Measurements from ENCODE around the gene PCNX1. TPM values are rescaled to one million over a fixed set of nuclear protein-coding genes. Genes with fewer than 3 reads are reported as not detected.
"Not testable (repeated sequence)": the region's sequence is repeated elsewhere in the genome, so short reads cannot be mapped to it uniquely, and the experiment has no call there.

Gene PCNX1
- total and polyA plus RNA-seq, 2 donors (not counting 1 experiment from before 2014, with no cell fraction given), result 17.0 to 84.5 TPM

DNA sequence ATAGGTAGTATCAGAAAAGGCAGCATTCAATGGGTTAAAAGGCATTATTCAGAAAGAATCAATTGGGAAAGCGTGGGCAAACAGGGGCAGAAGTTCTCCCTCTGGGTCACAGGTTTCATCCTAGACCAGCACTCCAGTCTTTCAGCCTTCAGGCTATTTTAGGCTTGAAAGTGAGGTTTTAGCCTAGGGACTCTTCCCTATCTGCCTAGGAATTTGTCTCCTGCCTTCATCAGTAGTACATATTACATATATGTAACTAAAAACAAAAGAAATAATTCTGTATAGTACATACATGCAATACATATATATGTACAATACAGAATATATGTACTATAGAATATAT is 34.6 kb upstream of the PCNX1 start:
- Histone ChIP-seq H3K4me1 (ENCODE audit: control insufficient read depth in 2 of 2, insufficient read depth in 2 of 2, low read length in 2 of 2) (no peaks in the 10 kb centered on the region), H3K9ac (ENCODE audit: low read length) (peak overlapping the region; percentile 53), H3K27me3 (replicated peaks in 1 of 4; ENCODE audit: control extremely low read depth in 1 of 4, control insufficient read depth in 3 of 4, insufficient read depth in 4 of 4, low read length in 3 of 4) (no peaks in the 10 kb centered on the region), H3K4me2 (replicated peaks; ENCODE audit: low read depth, low read length, poor library complexity, severe bottlenecking) (peak overlapping the region; percentile 53), H3K79me2 (ENCODE audit: control insufficient read depth, insufficient read depth, low read length) (no peaks in the 10 kb centered on the region), H3K9me3 (ENCODE audit: control extremely low read depth in 1 of 3, control insufficient read depth in 2 of 3, insufficient read depth in 1 of 3, low read length in 2 of 3) (peaks cover 4 to 7% (median 6%) of the 10 kb centered on the region in 3 donors), H4K20me1 (ENCODE audit: control insufficient read depth, insufficient read depth, low read length, poor library complexity, severe bottlenecking) (no peaks in the 10 kb centered on the region), H3K4me3 (ENCODE audit: control extremely low read depth in 1 of 5, extremely low read depth in 1 of 5, insufficient read depth in 1 of 5, low read depth in 2 of 5, low read length in 4 of 5) (peak overlapping the region in 2 of 5 experiments; percentile 34 to 47), H2AFZ (ENCODE audit: insufficient read depth, low read depth, low read length, poor library complexity, severe bottlenecking) (peak overlapping the region; percentile 75), H3K27ac (ENCODE audit: low read length in 2 of 2) (no peak overlapping the region), H3K36me3 (replicated peaks in 1 of 2; ENCODE audit: control extremely low read depth in 1 of 2, control insufficient read depth in 1 of 2, extremely low read depth in 1 of 2, insufficient read depth in 2 of 2, low read length in 1 of 2) (no peaks in the 10 kb centered on the region)
- ChIA-PET POLR2A (no interaction called here), CTCF (interaction anchor here (0.7 kb wide), 1 partner anchor 99 kb away, joined by 3 read pairs; no protein-coding TSS in a partner anchor)
- intact Hi-C loops (cut with micrococcal nuclease), result no loop called here
- no peak for DNase-seq
- Mint-ChIP-seq H3K4me3 (peak overlapping the region; percentile 78), H3K9me3 (ENCODE audit: insufficient read depth) (peaks cover 6% of the 10 kb centered on the region), H3K4me1 (peaks cover 7% of the 10 kb centered on the region), H3K27me3 (no peaks in the 10 kb centered on the region), H3K27ac (no peak overlapping the region)
- no peak for ATAC-seq (ENCODE audit: low read depth)
- TF ChIP-seq, protein P1, sequence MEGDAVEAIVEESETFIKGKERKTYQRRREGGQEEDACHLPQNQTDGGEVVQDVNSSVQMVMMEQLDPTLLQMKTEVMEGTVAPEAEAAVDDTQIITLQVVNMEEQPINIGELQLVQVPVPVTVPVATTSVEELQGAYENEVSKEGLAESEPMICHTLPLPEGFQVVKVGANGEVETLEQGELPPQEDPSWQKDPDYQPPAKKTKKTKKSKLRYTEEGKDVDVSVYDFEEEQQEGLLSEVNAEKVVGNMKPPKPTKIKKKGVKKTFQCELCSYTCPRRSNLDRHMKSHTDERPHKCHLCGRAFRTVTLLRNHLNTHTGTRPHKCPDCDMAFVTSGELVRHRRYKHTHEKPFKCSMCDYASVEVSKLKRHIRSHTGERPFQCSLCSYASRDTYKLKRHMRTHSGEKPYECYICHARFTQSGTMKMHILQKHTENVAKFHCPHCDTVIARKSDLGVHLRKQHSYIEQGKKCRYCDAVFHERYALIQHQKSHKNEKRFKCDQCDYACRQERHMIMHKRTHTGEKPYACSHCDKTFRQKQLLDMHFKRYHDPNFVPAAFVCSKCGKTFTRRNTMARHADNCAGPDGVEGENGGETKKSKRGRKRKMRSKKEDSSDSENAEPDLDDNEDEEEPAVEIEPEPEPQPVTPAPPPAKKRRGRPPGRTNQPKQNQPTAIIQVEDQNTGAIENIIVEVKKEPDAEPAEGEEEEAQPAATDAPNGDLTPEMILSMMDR (IDR thresholded peaks at IDR 0.05), result no peak
- TF ChIP-seq EZH2 (IDR thresholded peaks at IDR 0.05; ENCODE audit: borderline replicate concordance, insufficient read depth, low read depth, low read length, poor library complexity, severe bottlenecking), result no peak
- no CpG with 5 or more reads among the region's 1 CpG for whole genome bisulfite sequencing (ENCODE audit: insufficient coverage)

DNA sequence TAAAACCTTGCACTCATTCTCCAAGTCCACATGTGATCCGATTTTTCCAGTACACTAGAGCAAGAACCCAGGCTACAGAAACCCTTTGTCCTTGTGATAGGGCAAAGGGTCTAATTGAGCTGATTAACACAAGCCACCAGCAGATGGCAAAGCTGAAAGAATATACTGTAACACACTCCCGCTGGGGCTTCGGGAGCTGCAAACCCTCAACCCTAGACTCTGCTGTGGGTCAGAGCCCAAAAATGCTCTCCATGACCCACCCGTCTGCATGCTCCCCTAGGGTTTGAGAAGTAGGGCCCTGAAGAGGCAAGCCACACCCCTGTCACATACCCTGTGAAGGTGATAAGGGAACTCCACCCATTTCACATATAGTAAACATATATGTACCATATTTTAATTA is 33.6 kb upstream of the PCNX1 start:
- Histone ChIP-seq H4K20me1 (ENCODE audit: control insufficient read depth, insufficient read depth, low read length, poor library complexity, severe bottlenecking) (no peaks in the 10 kb centered on the region), H3K27ac (ENCODE audit: low read length in 2 of 2) (no peak overlapping the region), H3K9me3 (ENCODE audit: control extremely low read depth in 1 of 3, control insufficient read depth in 2 of 3, insufficient read depth in 1 of 3, low read length in 2 of 3) (peaks cover 4 to 6% (median 5%) of the 10 kb centered on the region in 3 donors), H3K79me2 (ENCODE audit: control insufficient read depth, insufficient read depth, low read length) (no peaks in the 10 kb centered on the region), H3K4me2 (replicated peaks; ENCODE audit: low read depth, low read length, poor library complexity, severe bottlenecking) (no peak overlapping the region), H3K4me1 (ENCODE audit: control insufficient read depth in 2 of 2, insufficient read depth in 2 of 2, low read length in 2 of 2) (no peaks in the 10 kb centered on the region), H3K4me3 (ENCODE audit: control extremely low read depth in 1 of 5, extremely low read depth in 1 of 5, insufficient read depth in 1 of 5, low read depth in 2 of 5, low read length in 4 of 5) (no peak overlapping the region), H2AFZ (ENCODE audit: insufficient read depth, low read depth, low read length, poor library complexity, severe bottlenecking) (no peak overlapping the region), H3K27me3 (replicated peaks in 1 of 4; ENCODE audit: control extremely low read depth in 1 of 4, control insufficient read depth in 3 of 4, insufficient read depth in 4 of 4, low read length in 3 of 4) (no peaks in the 10 kb centered on the region), H3K9ac (ENCODE audit: low read length) (no peak overlapping the region), H3K36me3 (replicated peaks in 1 of 2; ENCODE audit: control extremely low read depth in 1 of 2, control insufficient read depth in 1 of 2, extremely low read depth in 1 of 2, insufficient read depth in 2 of 2, low read length in 1 of 2) (no peaks in the 10 kb centered on the region)
- H3K4me1 Mint-ChIP-seq, result peaks cover 7% of the 10 kb centered on the region
- no peak for TF ChIP-seq EZH2 (IDR thresholded peaks at IDR 0.05; ENCODE audit: borderline replicate concordance, insufficient read depth, low read depth, low read length, poor library complexity, severe bottlenecking)
- TF ChIP-seq, protein P1 (IDR thresholded peaks at IDR 0.05), result no peak
- ChIA-PET CTCF (interaction anchor here (0.7 to 1.3 kb wide), 2 partner anchors 83 to 99 kb away, joined by 4 read pairs; no protein-coding TSS in a partner anchor), POLR2A (no interaction called here)
- intact Hi-C loops (cut with micrococcal nuclease), result no loop called here
- no peak overlapping the region for H3K27ac Mint-ChIP-seq
- peaks cover 6% of the 10 kb centered on the region for H3K9me3 Mint-ChIP-seq (ENCODE audit: insufficient read depth)
- no peaks in the 10 kb centered on the region for H3K27me3 Mint-ChIP-seq
- DNase-seq (peak; percentile 21), ATAC-seq (ENCODE audit: low read depth) (peak; percentile 17)
- H3K4me3 Mint-ChIP-seq, result no peak overlapping the region
- WGBS (ENCODE audit: insufficient coverage), result 88% methylated on average over 1 of the region's 4 CpGs

DNA sequence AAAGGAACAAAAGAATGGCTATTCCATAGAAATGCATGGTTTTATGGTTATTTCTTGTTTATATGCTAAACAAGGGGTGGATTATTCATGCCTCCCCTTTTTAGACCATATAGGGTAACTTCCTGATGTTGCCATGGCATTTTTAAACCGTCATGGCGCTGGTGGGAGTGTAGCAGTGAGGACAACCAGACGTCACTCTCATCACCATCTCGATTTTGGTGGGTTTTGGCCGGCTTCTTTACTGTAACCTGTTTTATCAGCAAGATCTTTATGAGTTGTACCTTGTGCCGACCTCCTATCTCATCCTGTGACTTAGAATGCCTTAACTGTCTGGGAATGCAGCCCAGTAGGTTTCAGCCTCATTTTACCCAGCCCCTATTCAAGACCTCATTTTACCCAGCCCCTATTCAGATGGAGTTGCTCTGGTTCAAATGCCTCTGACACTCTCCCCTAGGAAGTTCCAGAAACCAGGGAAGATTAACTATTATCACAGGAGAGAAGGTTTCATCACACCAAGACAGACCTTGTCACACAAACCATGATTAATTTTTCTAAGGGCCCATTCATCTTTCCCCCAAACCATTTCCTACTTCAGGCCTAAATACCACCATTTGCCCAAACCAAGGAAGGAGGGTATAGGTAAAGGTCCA is 31.3 kb upstream of the PCNX1 start:
- H3K36me3 ChIP-seq (replicated peaks in 1 of 2; ENCODE audit: control extremely low read depth in 1 of 2, control insufficient read depth in 1 of 2, extremely low read depth in 1 of 2, insufficient read depth in 2 of 2, low read length in 1 of 2); H3K79me2 ChIP-seq (ENCODE audit: control insufficient read depth, insufficient read depth, low read length); H2AFZ ChIP-seq (ENCODE audit: insufficient read depth, low read depth, low read length, poor library complexity, severe bottlenecking); H3K9me3 ChIP-seq (ENCODE audit: control extremely low read depth in 1 of 3, control insufficient read depth in 2 of 3, insufficient read depth in 1 of 3, low read length in 2 of 3); H3K27ac Mint-ChIP-seq; H3K4me2 ChIP-seq (replicated peaks; ENCODE audit: low read depth, low read length, poor library complexity, severe bottlenecking); H3K9ac ChIP-seq (ENCODE audit: low read length); DNase-seq; H3K27ac ChIP-seq (ENCODE audit: low read length in 2 of 2); ATAC-seq (ENCODE audit: low read depth); H3K4me3 Mint-ChIP-seq; H3K27me3 Mint-ChIP-seq; POLR2A ChIA-PET; H3K4me1 Mint-ChIP-seq; H3K4me1 ChIP-seq (ENCODE audit: control insufficient read depth in 2 of 2, insufficient read depth in 2 of 2, low read length in 2 of 2); CTCF ChIA-PET; H3K27me3 ChIP-seq (replicated peaks in 1 of 4; ENCODE audit: control extremely low read depth in 1 of 4, control insufficient read depth in 3 of 4, insufficient read depth in 4 of 4, low read length in 3 of 4); H4K20me1 ChIP-seq (ENCODE audit: control insufficient read depth, insufficient read depth, low read length, poor library complexity, severe bottlenecking); H3K4me3 ChIP-seq (ENCODE audit: control extremely low read depth in 1 of 5, extremely low read depth in 1 of 5, insufficient read depth in 1 of 5, low read depth in 2 of 5, low read length in 4 of 5); H3K9me3 Mint-ChIP-seq (ENCODE audit: insufficient read depth); intact Hi-C loops (cut with micrococcal nuclease): not testable (repeated sequence)
- 92% methylated on average over 6 of the region's 6 CpGs for WGBS (ENCODE audit: insufficient coverage)
